GM18861 (cell line): Measurements from ENCODE around the gene BCR.

Experiments
- ATAC-seq: cut with Tn5 transposase; IDR thresholded peaks from one replicate; pipeline ENCODE4 v1.9.1; 2021; ENCODE audit not compliant: unreplicated experiment

The BCR gene

DNA sequence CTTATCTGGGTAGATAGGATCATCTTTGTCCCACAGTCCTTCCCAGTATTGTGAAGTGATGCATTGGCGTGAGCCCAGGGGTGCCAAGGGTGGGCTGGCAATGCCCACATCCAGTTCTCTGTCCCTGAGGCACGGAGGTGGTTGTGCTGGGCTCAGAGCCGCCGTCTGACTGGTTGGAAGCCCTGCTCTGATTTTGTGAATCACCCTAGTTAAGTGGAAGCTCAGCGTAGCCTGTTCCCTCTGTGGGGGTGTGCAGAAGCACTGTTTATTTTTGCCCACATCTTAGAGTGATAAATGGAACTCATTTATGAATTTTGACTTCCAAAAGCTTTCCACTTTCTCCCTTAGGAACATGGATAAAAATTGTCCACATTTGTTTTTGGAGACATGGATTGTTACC, 13.6 kb downstream of the BCR start:
- no peak for ATAC-seq

DNA sequence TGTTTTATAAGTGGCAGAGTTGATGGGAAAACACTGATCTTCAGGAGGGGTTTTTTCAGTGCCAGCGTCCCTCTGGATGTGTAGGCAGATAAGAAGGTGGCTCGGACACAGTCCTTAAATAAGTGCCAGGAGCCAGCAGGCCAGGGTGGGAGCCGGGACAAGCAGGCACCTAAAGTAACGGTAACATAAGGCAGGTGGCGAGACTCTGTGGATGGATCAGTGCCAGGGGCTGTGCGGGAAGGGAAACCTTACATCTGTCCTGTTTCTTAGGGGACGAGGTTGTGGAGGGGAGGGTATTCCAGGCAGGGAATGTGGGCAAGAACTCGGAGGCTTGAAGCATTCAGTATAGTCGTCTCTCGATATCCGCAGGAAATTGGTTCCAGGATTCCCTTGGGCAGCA, 15.9 kb downstream of the BCR start:
- no peak for ATAC-seq

DNA sequence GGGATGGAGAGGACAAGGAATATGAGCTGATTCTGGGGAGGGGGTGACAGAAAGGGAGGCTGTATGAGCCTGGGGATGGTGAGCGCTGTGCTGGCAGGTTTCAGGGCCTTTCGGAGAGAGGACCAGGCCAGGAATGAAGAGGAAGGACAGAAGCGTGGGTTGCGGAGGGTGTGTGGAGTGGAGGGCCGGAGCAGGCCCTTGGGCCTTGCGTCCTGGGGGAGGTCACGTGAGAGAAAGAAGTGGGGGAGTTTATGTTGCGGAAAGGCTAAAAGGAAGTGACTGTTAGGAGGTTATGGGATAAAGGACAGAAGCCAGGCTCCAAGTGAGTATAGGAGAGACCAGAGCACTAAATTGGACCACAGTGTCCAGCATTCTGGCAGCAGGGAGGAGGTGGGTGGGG, 17.5 kb downstream of the BCR start:
- no peak for ATAC-seq

DNA sequence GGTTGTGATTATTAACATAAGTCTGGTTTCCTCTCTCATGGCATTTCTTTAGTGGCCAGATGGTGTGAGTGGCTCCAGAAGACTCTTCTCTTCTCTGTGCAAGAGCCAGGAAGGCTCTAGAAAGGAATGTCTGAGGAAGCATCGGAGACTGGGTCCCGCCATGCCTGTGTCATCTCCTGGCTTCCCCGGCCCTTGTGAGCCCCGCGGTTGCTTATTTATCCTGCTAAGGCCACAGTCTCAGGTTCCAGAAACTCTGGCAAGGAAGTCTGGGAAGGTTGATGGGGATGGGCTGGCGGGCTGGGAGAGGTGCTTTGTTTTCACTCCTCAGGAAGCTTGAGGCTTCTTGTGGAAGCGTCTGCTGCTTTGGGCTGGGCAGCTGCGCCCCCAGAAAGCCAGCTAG, 18.9 kb downstream of the BCR start:
- no peak for ATAC-seq

DNA sequence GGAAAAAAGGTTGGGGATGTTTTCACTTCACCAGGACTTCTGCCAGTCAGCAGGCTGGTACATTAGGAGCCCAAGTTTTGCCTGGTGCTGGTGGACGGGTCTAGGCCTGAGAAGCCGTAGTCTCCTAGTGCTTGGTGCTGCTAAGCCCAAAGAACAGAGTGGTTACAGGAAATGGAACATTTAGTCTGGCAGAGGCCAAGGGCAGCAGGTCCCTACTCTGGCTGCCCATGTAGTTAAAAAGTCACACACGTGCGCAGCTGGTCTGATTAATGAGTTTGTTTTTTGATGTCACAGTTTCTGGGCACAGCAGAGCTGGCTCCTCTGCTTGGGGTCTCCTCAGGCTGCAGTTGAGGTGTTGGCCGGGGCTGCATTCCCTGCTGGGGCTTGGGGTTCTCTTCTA, 20.6 kb downstream of the BCR start:
- ATAC-seq, result no peak

DNA sequence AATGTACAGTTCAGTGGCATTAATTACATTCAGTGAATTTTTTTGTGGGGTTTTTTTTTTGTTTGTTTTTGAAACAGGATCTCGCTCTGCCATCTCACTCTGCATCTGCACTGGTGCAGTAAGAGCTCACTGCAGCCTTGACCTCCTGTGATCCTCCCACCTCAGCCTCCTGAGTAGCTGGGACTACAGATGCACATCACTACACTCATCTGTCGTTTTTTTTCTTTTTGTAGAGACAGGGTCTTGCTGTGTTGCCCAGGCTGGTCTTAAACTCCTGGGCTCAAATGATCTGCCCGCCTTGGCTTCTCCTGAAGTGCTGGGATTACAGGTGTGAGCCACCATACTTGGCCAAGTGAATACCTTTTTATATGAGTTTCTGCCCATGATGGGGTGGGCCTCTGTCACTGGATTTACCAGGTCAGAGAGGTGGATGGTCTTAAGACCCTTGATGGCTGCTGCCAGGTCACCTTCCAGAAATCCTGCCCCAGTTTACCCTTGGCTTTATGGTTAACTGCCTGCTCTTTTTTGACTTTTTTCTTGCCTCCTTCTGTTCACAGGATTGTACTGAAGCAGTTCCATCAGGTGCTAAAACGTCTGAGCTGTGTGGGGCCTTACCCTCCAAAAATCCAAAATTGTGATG, 22.6 kb downstream of the BCR start:
- no peak for ATAC-seq

DNA sequence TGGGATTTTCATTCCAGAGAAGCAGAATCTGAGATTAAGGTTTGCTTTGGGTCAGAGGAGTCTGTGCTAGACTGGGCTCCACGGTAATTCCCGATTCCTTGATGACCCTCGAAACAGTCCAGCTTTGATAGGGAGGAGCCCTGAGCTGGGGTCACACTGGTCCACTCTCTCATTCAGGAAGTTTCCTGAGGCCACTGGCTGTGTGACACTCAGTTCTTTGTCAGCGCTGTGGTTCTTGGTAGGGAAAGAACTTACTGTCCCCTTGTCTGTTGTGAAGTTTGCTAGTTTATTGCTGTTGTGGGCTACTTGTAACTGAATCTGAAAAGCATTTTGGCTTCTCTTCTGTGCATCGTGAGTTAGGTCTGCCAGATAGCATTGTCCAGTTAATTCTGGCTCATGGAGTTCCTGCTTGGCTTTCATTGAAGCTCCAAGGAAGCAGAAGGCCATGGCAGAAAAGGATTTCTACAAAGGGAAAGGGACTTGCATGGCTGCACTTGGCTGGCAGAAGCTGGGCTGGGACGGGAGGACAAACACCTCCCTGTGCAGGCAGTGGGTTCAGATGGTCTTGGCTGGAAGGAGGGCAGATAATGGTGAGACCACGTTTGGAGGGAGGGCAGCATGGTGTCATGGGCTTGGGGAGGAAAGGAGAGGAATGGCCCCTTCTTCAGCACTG, 23.3 kb downstream of the BCR start:
- no peak for ATAC-seq

DNA sequence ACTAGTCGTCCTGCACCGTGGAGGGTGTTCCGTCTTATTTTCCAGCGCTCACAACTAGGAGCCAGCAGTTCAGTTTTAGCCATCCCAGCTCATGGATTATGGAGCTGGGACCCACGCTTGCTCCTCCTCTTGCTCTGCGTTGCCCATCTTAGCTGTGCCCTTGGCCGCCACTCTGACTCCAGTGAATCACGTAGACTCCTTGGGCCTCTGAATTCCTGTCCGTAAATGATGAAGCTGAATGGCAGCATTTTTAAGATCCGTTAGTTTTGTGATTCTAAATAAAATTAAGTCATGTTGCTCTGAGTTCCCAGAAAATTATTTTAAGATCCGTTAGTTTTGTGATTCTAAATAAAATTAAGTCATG, 23.8 kb downstream of the BCR start:
- ATAC-seq, result no peak

DNA sequence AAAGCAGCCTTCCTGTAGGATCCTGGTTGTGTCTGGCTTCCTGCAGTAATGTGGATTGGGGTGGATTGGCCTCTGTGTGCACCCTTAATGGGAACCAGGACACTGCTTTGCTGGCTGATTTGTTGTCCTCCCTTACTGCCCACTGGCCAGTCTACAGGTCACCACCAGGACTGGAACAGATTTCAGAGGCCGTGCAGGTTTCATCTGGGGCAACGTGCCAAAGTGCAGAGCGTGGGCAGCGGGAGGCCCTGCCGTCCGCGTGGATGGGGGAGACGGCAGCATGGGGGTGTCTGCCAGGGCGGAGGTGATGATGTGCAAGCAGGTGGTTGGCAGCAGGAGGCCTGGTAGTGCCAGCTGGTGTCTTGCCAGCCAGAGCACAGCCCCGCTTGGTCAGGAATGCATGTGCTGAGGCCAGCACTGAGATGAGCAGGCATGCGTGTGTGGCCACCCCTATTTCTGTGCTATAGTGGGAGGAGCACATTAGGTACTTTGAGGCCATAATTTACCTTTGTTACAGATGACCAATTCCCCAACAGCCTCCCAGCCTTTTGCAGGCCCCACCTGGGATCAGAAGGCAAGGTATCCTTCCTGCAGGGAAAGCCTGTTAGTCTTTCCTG, 24.3 kb downstream of the BCR start:
- ATAC-seq, result no peak

DNA sequence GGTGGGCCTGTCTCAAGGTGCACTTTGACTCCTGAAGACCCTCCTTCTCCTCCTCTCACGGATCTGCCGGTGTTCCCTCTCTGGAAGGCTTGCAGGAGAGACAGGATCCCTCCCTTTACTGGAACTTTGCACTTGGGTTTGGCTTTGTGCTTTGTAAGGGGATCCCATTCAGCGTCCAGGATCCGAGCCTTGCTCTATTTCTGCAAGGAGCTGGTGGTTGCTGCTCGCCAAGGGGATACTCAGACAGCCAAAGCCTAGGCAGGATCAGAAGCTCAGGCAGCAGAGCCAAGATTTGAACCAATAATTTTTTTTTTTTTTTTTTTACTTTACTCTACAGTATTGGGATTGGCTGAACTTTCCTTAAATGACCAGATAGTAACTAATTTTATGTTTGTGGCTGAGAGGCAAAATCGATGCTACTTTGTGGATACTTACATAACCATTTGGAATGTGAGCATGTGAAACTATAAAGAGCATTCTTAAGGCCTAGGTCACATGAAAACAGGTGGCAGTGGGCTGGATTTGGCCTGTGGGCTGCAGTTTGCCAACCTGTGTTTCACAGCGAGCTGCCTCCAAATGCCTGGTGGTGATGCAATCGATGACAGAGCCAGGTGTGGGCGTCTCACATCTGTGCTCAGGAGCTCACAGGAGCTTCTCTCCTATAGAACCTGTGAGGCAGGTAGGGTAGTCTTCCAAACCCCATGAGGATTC, 25.2 kb downstream of the BCR start:
- ATAC-seq, result no peak

DNA sequence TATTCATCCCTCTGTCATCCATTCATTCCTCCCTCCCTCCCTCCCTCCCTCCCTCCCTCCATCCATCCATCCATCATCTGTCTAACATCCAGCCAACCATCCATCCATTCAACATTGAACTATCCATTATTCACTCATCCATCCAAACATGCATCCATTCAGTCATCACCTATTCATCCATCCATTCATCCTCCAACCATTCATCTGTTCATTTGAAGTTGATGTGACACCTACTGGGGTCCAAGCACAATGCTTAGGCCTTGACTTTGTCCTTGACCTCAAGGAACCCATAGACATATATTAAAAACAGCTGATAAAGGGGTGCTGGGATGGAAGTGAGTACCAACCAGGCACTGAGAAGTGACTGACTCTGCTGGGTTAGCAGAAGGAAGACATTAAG, 26.6 kb downstream of the BCR start:
- ATAC-seq, result no peak

DNA sequence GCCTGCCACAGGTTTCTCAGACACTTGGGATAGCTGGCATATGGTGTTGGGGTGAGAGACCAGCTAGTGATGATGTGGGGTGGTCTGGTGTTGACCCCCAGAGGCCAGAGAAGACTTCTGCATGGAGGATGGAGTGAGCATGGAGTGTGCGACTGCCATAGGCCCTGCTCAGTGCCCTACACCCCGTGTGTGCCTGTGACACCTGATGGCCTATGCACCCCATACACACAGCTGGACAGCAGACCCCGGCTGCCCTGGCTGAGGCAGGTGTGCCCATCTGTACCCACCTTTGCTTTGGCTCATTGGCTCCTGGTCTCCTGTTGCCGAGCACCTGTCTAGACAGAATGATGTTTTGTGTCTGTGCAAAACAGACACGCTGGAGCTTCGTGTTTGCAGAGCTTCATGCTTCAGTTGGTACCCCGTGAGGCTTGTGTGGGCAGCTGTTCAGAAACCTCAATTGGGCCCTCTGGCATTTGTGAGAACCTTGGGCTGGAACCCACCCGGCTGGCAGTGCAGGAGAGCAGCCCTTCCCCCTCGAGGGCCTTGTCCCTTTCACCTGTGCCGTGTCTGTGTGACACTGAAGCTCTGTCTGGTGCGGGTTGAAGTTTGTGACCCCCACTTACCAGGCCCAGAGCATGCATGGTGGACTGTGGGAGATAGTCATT, 27.6 kb downstream of the BCR start:
- ATAC-seq, result no peak

DNA sequence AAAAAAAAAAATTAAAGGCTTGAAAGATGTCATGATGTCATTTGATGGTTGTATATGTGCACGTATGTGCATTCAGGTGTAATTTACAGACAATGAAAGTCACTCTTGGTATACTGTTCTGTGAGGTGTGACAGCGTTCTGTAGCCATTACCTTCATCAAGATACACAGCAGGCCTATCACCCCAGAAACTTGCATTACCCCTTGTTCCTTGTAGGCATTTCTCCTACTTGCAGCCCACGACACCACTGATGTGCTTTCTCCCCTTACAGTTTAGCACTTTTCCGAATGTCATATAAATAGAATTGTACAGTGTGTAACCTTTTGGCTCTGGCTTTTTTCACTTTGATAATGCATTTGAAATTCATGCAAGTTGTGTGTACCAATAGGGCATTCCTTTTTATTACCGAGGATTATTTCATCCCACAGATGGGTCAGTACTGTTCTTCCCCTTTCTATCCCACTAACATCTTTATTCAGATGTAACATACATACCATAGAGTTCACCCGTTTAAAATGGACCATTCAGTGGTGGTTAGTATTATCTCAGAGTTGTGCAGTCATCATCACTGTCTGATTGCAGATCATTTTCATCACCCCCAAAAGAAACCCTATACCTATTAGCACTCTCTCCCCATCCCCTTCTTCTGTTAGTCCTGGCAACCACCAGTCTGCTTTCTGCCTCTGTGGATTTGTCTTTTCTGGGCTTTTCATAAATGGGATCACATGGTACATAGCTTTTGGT, 30.3 kb downstream of the BCR start:
- no peak for ATAC-seq

DNA sequence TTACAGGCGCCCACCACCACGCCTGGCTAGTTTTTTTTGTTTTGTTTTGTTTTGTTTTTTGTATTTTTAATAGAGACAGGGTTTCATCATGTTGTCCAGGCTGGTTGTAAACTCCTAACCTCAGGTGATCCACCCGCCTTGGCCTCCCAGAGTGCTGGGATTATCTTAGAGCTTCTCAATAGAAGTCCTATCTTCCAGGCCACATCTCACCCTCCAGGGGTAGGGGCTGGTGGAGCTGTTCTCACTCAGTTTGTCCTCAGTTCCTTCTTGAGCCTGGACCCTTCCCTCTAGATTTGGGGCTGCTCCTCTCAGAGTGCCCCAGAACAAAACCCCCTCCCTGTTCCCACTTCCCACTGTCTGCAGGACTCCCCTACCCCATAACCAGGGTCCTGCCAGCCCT, 31.3 kb downstream of the BCR start:
- no peak for ATAC-seq

DNA sequence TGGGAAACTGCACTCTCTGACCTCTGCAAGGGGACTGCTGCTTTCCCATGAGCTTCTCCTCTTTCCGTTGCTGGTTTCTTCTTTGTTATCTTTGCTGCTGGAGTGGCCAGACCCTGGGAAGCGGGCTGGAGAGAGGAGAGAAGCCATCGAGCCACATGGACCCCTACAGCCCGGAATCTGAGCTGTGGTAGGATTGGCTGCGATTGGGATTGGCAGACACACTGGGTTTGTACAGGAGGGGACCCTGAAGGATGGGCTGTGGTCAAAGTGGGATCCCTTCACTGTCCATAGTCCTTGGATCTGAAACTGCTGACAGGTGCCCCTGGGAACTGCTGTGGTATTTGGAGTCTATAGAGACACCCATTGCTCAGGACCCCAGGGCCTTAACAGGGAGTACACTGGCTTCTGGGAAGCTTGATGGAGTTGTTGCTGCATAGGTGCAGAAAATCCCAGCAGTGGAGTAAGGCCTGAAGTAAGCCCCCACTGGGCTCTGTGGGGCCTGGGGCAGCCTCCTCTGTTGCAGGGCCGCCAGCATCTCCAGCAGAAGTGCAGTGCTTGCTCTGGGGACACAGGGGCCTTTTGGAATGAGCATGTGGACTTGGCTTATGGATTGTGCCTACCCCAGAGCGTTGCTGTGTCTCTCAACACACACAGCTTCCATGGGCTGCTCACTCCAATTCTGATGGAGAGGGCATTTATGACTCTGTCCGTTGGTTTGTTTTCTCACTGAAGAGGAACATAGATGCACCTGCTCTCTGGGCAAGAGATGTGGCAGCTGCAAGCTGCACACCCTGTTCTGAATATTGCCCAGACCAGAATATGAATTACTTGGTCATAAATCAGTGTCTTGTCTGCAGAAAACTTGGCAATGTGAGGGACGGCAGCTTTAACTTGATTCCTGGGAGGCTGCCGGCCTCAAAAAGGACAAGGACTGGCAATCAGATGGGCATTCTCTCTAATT, 32.0 kb downstream of the BCR start:
- no peak for ATAC-seq

DNA sequence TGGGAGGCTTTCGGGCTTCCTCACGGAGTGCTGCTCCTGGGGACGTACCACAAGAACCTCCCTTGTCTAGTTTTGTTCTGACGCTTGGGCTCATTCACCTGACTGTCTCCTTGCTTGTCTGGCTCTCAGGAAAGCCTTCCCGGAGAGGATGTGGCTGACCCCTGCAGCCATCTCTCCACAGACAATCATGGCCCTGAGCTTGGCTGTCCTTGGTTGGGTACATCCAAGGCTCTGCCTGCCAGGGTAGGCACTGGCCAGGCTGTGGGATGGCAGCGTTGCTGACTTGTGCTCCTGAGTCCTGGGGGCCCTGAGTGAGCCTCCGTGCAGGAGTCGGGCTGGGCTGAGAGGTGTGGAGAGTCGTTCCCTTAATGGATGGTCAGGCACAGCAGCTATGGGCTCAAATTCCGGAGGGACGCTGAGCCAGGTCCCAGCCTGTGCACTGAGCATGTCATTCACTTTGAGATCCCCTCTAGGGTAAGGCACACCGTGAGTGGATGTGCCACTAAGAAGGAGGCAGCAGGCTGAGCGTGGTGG, 32.8 kb downstream of the BCR start:
- no peak for ATAC-seq

DNA sequence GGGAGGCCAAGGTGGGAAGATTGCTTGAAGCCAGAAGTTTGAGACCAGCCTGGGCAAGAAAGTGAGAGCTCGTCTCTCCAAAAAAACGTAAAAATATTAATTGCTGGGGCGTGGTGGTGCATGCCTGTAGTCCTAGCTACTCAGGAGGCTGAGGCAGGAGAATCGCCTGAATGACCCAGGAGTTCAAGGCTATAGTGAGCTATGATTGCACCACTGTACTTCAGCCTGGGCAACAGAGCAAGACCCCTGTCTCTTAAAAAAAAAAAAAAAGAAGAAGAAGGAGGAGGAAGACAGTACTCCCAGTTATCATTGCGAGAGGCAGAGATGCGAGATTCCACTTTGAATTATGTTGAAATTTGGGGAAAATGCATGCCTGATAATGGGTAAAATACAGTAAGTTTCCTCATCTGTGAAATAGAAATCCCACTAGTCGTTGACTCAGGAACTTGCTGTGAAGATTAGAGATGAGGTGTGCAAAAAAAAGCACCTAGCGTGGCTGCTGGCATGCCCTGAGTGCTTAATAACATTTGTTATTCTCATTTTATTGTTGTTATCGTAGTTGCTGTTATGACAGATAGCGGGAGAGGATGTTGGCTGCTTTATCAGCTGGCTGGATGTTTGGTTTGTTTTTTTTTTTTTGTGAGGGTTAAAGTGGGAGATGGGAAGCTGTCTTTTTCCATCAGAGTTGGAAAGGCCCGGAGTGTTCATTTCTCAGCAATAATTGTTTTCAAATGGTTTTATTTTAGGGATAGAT, 33.4 kb downstream of the BCR start:
- ATAC-seq, result no peak

DNA sequence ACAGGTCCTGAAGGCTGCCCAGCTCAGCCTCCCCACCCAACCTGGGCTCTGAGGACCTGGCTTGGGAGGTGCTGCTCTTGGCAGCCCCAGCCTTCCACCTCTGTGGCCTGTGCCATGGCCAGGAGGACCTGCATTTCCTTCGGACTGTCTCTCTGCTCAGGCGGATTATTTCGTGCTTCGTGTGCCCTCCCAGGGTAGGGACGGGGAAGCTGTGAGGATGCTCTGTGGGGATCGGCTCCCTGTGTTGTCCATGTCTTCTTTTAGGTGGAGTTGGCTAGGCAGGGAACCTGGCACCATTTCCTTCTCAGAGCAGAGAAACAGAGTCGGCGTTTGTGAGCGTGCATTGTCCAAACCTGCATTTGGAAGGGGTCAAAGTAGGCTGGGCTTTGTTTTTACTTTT, 34.1 kb downstream of the BCR start:
- no peak for ATAC-seq
